GM21390 (cell line): ENCODE data around the gene RNF32.
"Not testable (repeated sequence)": the region's sequence is repeated elsewhere in the genome, so short reads cannot be mapped to it uniquely, and the experiment has no call there.

Experiments
- ATAC-seq: cut with Tn5 transposase; IDR thresholded peaks from one replicate; pipeline ENCODE4 v1.9.1; 2021; ENCODE audit not compliant: unreplicated experiment

RNF32 gene

GRCh38 chr7:156669035-156669828 is 28.7 kb downstream of the RNF32 start:
- ATAC-seq = no peak

GRCh38 chr7:156673454-156673853 is 32.9 kb downstream of the RNF32 start:
- no peak for ATAC-seq

- ATAC-seq = no peak
Measured at GRCh38 chr7:156673902-156674301, 33.3 kb downstream of the RNF32 start.

GRCh38 chr7:156675721-156676120 is 35.1 kb downstream of the RNF32 start:
- no peak for ATAC-seq

GRCh38 chr7:156676263-156676662 is 35.7 kb downstream of the RNF32 start:
- no peak for ATAC-seq

GRCh38 chr7:156677374-156678054 is 36.9 kb downstream of the RNF32 start:
- ATAC-seq = no peak

GRCh38 chr7:156680281-156680680 is 39.7 kb downstream of the RNF32 start:
- ATAC-seq = no peak

GRCh38 chr7:156682928-156683327 is 42.4 kb downstream of the RNF32 start:
- no peak for ATAC-seq

- ATAC-seq = no peak
Measured at GRCh38 chr7:156684251-156684650, 43.7 kb downstream of the RNF32 start.

GRCh38 chr7:156684661-156685060 is 44.1 kb downstream of the RNF32 start:
- ATAC-seq = no peak

- no peak for ATAC-seq
Measured at GRCh38 chr7:156691764-156692163, 51.2 kb downstream of the RNF32 start.

GRCh38 chr7:156692849-156693248 is 52.3 kb downstream of the RNF32 start:
- no peak for ATAC-seq

GRCh38 chr7:156693627-156694026 is 53.1 kb downstream of the RNF32 start:
- no peak for ATAC-seq

GRCh38 chr7:156697283-156697682 is 56.7 kb downstream of the RNF32 start:
- ATAC-seq = not testable (repeated sequence)

GRCh38 chr7:156698512-156698911 is 57.9 kb downstream of the RNF32 start:
- ATAC-seq = not testable (repeated sequence)

- ATAC-seq = not testable (repeated sequence)
Measured at GRCh38 chr7:156701787-156702186, 61.2 kb downstream of the RNF32 start.

GRCh38 chr7:156702399-156702798 is 61.8 kb downstream of the RNF32 start:
- ATAC-seq = no peak

GRCh38 chr7:156703209-156703608 is 62.6 kb downstream of the RNF32 start:
- ATAC-seq = no peak

- ATAC-seq = peak; percentile 74
Measured at GRCh38 chr7:156703773-156704482, 63.4 kb downstream of the RNF32 start.

GRCh38 chr7:156722043-156722826 is 81.7 kb downstream of the RNF32 start:
- ATAC-seq = no peak

- ATAC-seq = no peak
Measured at GRCh38 chr7:156725073-156725472, 84.5 kb downstream of the RNF32 start.
